ENCODE results near the gene APCDD1. TPM values are rescaled to one million over a fixed set of nuclear protein-coding genes. Genes with fewer than 3 reads are reported as not detected.

Gene APCDD1
- total RNA-seq, 1 donor from 2014 or later = 4.4 TPM

GRCh38 chr18:10458691-10459090, 4.3 kb downstream of the APCDD1 start:
- Histone ChIP-seq H2AFZ (ENCODE audit: low read depth, low read length) (no peak overlapping the region), H3K4me2 (ENCODE audit: low read length) (peak overlapping the region; percentile 60), H3K27ac (ENCODE audit: low read depth, low read length) (no peak overlapping the region), H4K20me1 (ENCODE audit: insufficient read depth, low read length) (no peaks in the 10 kb centered on the region), H3K4me3 (ENCODE audit: insufficient read depth, low read depth, low read length) (no peak overlapping the region), H3K9me3 (ENCODE audit: insufficient read depth, low read depth, low read length) (no peaks in the 10 kb centered on the region), H3K4me1 (ENCODE audit: insufficient read depth, low read length) (no peaks in the 10 kb centered on the region), H3K9ac (ENCODE audit: low read length) (no peak overlapping the region), H3K27me3 (ENCODE audit: insufficient read depth, low read length) (peaks cover 20% of the 10 kb centered on the region), H3K36me3 (ENCODE audit: insufficient read depth, low read length) (no peaks in the 10 kb centered on the region), H3K79me2 (ENCODE audit: insufficient read depth, low read length) (no peaks in the 10 kb centered on the region)
- no peak overlapping the region for H3K4me3 Mint-ChIP-seq (ENCODE audit: unreplicated experiment)
- FAIRE-seq = no peak
- H3K9me3 Mint-ChIP-seq (ENCODE audit: unreplicated experiment) = no peaks in the 10 kb centered on the region
- H3K27ac Mint-ChIP-seq (ENCODE audit: unreplicated experiment) = no peak overlapping the region
- H3K36me3 Mint-ChIP-seq (ENCODE audit: low read depth, unreplicated experiment) = no peaks in the 10 kb centered on the region
- peaks cover 6% of the 10 kb centered on the region for H3K27me3 Mint-ChIP-seq (ENCODE audit: low read depth, unreplicated experiment)
- no peak for TF ChIP-seq EZH2 (IDR thresholded peaks at IDR 0.05; ENCODE audit: insufficient read depth, low read length)
- peaks cover 21% of the 10 kb centered on the region for H3K4me1 Mint-ChIP-seq (ENCODE audit: low read depth, unreplicated experiment)
- DNase-seq (ENCODE audit: low read depth) = no peak

- no peaks in the 10 kb centered on the region for H3K4me1 ChIP-seq (ENCODE audit: insufficient read depth, low read length)
- no peak for DNase-seq (ENCODE audit: low read depth)
- H2AFZ ChIP-seq (ENCODE audit: low read depth, low read length) = no peak overlapping the region
- peaks cover 21% of the 10 kb centered on the region for H3K4me1 Mint-ChIP-seq (ENCODE audit: low read depth, unreplicated experiment)
- no peak overlapping the region for H3K9ac ChIP-seq (ENCODE audit: low read length)
- no peak overlapping the region for H3K4me3 ChIP-seq (ENCODE audit: insufficient read depth, low read depth, low read length)
- H3K27me3 ChIP-seq (ENCODE audit: insufficient read depth, low read length) = peaks cover 20% of the 10 kb centered on the region
- no peaks in the 10 kb centered on the region for H3K9me3 Mint-ChIP-seq (ENCODE audit: unreplicated experiment)
- H3K36me3 Mint-ChIP-seq (ENCODE audit: low read depth, unreplicated experiment) = no peaks in the 10 kb centered on the region
- H3K4me2 ChIP-seq (ENCODE audit: low read length) = no peak overlapping the region
- peaks cover 6% of the 10 kb centered on the region for H3K27me3 Mint-ChIP-seq (ENCODE audit: low read depth, unreplicated experiment)
- H4K20me1 ChIP-seq (ENCODE audit: insufficient read depth, low read length) = no peaks in the 10 kb centered on the region
- H3K4me3 Mint-ChIP-seq (ENCODE audit: unreplicated experiment) = no peak overlapping the region
- H3K79me2 ChIP-seq (ENCODE audit: insufficient read depth, low read length) = no peaks in the 10 kb centered on the region
- H3K9me3 ChIP-seq (ENCODE audit: insufficient read depth, low read depth, low read length) = no peaks in the 10 kb centered on the region
- no peaks in the 10 kb centered on the region for H3K36me3 ChIP-seq (ENCODE audit: insufficient read depth, low read length)
- H3K27ac Mint-ChIP-seq (ENCODE audit: unreplicated experiment) = no peak overlapping the region
- FAIRE-seq = no peak
- no peak overlapping the region for H3K27ac ChIP-seq (ENCODE audit: low read depth, low read length)
- no peak for TF ChIP-seq CTCF (IDR thresholded peaks at IDR 0.05; ENCODE audit: insufficient read depth, low read depth, low read length)
- no peak for TF ChIP-seq EZH2 (IDR thresholded peaks at IDR 0.05; ENCODE audit: insufficient read depth, low read length)
These were observed 5.2 kb downstream of the APCDD1 start for GRCh38 chr18:10459587-10459986.

- no peak overlapping the region for H3K27ac ChIP-seq (ENCODE audit: low read depth, low read length)
- Mint-ChIP-seq H3K36me3 (ENCODE audit: low read depth, unreplicated experiment) (no peaks in the 10 kb centered on the region), H3K27me3 (ENCODE audit: low read depth, unreplicated experiment) (peaks cover 3% of the 10 kb centered on the region), H3K4me3 (ENCODE audit: unreplicated experiment) (no peak overlapping the region), H3K4me1 (ENCODE audit: low read depth, unreplicated experiment) (peaks cover 20% of the 10 kb centered on the region), H3K27ac (ENCODE audit: unreplicated experiment) (no peak overlapping the region), H3K9me3 (ENCODE audit: unreplicated experiment) (no peaks in the 10 kb centered on the region)
- H3K9ac ChIP-seq (ENCODE audit: low read length) = no peak overlapping the region
- H3K27me3 ChIP-seq (ENCODE audit: insufficient read depth, low read length) = peaks cover 15% of the 10 kb centered on the region
- H2AFZ ChIP-seq (ENCODE audit: low read depth, low read length) = no peak overlapping the region
- no peaks in the 10 kb centered on the region for H3K4me1 ChIP-seq (ENCODE audit: insufficient read depth, low read length)
- no peak overlapping the region for H3K4me2 ChIP-seq (ENCODE audit: low read length)
- no peak for FAIRE-seq
- no peaks in the 10 kb centered on the region for H3K79me2 ChIP-seq (ENCODE audit: insufficient read depth, low read length)
- no peak for DNase-seq (ENCODE audit: low read depth)
- H3K4me3 ChIP-seq (ENCODE audit: insufficient read depth, low read depth, low read length) = no peak overlapping the region
- H3K9me3 ChIP-seq (ENCODE audit: insufficient read depth, low read depth, low read length) = no peaks in the 10 kb centered on the region
- no peaks in the 10 kb centered on the region for H3K36me3 ChIP-seq (ENCODE audit: insufficient read depth, low read length)
- TF ChIP-seq CTCF (IDR thresholded peaks at IDR 0.05; ENCODE audit: insufficient read depth, low read depth, low read length) (no peak), EZH2 (IDR thresholded peaks at IDR 0.05; ENCODE audit: insufficient read depth, low read length) (no peak)
- no peaks in the 10 kb centered on the region for H4K20me1 ChIP-seq (ENCODE audit: insufficient read depth, low read length)
These were observed 6.1 kb downstream of the APCDD1 start for GRCh38 chr18:10460414-10461018.

Measured in astrocyte (in vitro differentiated cells and primary cell).